Esophagus muscularis mucosa (tissue), 3 donors: ENCODE results near the gene NCKAP5.

Source experiments
- EP300 ChIP-seq: sonication (generic); formaldehyde crosslinking; IDR thresholded peaks from one replicate; pipeline ENCODE4 v1.6.1; 2017; ENCODE audit warnings: antibody characterized with exemption
- TF ChIP-seq, protein P1 (sequence below), 3 experiments: fragments of 200-600 bp in 2 of 3; fragments of 450-650 bp in 1 of 3; sonication (generic) in 2 of 3; IDR thresholded peaks; one replicate each; pipeline ENCODE4 v1.5.1; 2017 to 2019; ENCODE audit warnings: antibody characterized with exemption in 3 of 3, mild to moderate bottlenecking in 2 of 3, moderate library complexity in 1 of 3

DNA sequence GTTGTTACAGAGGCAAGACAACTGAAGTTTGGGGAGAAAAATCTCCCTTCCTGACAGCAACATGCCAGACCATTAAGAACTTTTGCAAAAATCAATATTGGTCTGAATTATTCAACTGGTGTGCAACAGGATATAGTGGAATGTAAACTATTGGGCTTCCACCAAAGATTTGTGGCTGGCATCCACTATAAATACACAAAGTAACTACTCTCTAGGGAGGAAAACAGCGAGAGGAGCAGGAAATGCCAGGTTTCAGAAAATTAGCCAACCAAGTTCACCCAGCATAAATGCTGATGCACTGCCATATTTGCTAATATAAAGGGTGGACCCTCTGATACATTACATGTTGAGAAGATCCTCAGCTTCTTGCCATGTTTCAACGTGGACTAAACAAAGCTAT lies 630.6 kb downstream of the NCKAP5 start:
- TF ChIP-seq, protein P1, sequence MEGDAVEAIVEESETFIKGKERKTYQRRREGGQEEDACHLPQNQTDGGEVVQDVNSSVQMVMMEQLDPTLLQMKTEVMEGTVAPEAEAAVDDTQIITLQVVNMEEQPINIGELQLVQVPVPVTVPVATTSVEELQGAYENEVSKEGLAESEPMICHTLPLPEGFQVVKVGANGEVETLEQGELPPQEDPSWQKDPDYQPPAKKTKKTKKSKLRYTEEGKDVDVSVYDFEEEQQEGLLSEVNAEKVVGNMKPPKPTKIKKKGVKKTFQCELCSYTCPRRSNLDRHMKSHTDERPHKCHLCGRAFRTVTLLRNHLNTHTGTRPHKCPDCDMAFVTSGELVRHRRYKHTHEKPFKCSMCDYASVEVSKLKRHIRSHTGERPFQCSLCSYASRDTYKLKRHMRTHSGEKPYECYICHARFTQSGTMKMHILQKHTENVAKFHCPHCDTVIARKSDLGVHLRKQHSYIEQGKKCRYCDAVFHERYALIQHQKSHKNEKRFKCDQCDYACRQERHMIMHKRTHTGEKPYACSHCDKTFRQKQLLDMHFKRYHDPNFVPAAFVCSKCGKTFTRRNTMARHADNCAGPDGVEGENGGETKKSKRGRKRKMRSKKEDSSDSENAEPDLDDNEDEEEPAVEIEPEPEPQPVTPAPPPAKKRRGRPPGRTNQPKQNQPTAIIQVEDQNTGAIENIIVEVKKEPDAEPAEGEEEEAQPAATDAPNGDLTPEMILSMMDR (IDR thresholded peaks at IDR 0.05) = no peak
- no peak for TF ChIP-seq EP300
